Neutrophil (primary cell): ENCODE results near the gene NBAS.

Experiments
- H3K27ac ChIP-seq: fragments of 200-600 bp; sonication (generic); 2 replicates; pipeline ENCODE4 v1.5.1; 2016; ENCODE audit warnings: mild to moderate bottlenecking, moderate library complexity
- H3K27me3 ChIP-seq: fragments of 200-600 bp; sonication (generic); 2 replicates; pipeline ENCODE4 v1.6.0; 2016; ENCODE audit warnings: mild to moderate bottlenecking
- H3K36me3 ChIP-seq: fragments of 200-600 bp; sonication (generic); 2 replicates; pipeline ENCODE4 v1.5.1; 2017
- H3K4me1 ChIP-seq, 2 experiments: fragments of 200-600 bp in 1 of 2; sonication (generic) in 1 of 2; 1 replicate in 1 of 2; 2 replicates in 1 of 2; pipeline versions ENCODE4 v1.5.1 to v1.6.1; 2013 to 2016; ENCODE audit warnings: low read depth in 1 of 2, low read length in 1 of 2, mild to moderate bottlenecking in 1 of 2, moderate library complexity in 1 of 2; ENCODE audit not compliant: control insufficient read depth in 1 of 2, insufficient read depth in 1 of 2
- H3K4me3 ChIP-seq, 2 experiments: fragments of 200-600 bp in 1 of 2; sonication (generic) in 1 of 2; 1 replicate in 1 of 2; 2 replicates in 1 of 2; pipeline ENCODE4 v1.5.1; 2013 to 2016; ENCODE audit warnings: low read depth in 1 of 2, low read length in 1 of 2, mild to moderate bottlenecking in 1 of 2, moderate library complexity in 1 of 2
- H3K9me3 ChIP-seq: fragments of 200-600 bp; sonication (generic); 2 replicates; pipeline ENCODE4 v1.5.1; 2016
- CTCF ChIP-seq: fragments of 200-600 bp; sonication (generic); IDR thresholded peaks from 2 replicates; pipeline ENCODE4 v1.5.1; 2016; ENCODE audit warnings: antibody characterized with exemption

NBAS gene

DNA sequence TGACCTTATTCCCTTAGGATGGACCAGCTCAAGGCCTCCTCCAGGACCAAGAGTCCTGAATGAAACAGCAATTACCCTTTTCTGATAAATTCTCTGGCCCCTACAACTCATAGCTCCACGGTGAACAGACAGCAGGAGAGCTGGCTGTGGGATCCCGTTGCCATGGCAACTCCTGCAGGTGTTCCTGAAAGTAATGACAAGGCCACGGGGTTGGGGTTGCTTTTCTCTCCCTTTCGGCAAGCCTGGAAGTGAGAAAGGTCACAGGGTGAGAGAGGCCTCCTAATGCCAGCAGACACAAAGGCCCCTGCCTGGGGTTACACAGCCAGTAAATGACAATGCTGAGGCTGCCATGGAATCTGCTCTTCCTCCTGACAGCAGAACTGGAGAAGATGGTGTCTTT lies 403.0 kb downstream of the NBAS start:
- Histone ChIP-seq H3K9me3 (no peaks in the 10 kb centered on the region), H3K36me3 (no peaks in the 10 kb centered on the region), H3K4me1 (no peaks in the 10 kb centered on the region), H3K4me3 (no peak overlapping the region), H3K27ac (no peak overlapping the region), H3K27me3 (no peaks in the 10 kb centered on the region)
- TF ChIP-seq CTCF = no peak

DNA sequence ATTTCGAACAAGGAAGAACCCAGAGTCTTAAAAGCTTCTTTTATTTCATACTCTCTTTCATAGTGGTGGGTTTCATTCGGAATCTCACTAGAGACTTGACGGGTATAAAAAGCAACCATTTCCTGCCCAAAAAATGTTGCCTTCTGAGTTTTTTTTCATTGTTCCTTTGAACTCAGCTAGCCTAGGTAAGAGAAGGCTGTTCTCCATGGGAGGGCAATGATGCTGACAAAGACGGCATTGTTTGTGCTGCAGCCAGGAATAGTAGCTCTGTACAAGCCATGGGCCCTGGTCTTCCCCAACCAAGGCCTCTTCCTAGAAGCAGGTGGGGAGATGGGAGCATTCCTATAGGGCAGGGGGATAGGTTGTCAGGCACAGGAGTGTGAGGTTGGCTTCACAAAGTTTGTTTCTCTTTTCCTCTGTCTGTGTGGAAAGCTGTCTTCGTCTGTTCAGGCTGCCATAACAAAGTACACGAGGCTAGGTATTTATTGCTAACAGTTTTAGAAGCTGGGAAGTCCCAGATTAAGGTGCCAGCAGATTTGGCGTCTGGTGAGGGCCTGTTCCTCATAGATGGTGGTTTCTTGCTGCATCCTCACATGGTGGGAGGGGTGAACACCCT lies 405.1 kb downstream of the NBAS start:
- H3K36me3 ChIP-seq = no peaks in the 10 kb centered on the region
- no peak overlapping the region for H3K27ac ChIP-seq
- H3K27me3 ChIP-seq = no peaks in the 10 kb centered on the region
- no peaks in the 10 kb centered on the region for H3K9me3 ChIP-seq
- H3K4me3 ChIP-seq = no peak overlapping the region
- TF ChIP-seq CTCF = no peak
- H3K4me1 ChIP-seq = no peaks in the 10 kb centered on the region

- Histone ChIP-seq H3K4me1 (no peaks in the 10 kb centered on the region), H3K4me3 (no peak overlapping the region), H3K27me3 (no peaks in the 10 kb centered on the region), H3K9me3 (no peaks in the 10 kb centered on the region), H3K36me3 (no peaks in the 10 kb centered on the region), H3K27ac (no peak overlapping the region)
- no peak for TF ChIP-seq CTCF
These were observed 406.8 kb downstream of the NBAS start for GRCh38 chr2:15154297-15154696.

- Histone ChIP-seq H3K9me3 (no peaks in the 10 kb centered on the region), H3K27me3 (no peaks in the 10 kb centered on the region), H3K4me1 (no peaks in the 10 kb centered on the region), H3K36me3 (no peaks in the 10 kb centered on the region), H3K4me3 (no peak overlapping the region), H3K27ac (no peak overlapping the region)
- no peak for TF ChIP-seq CTCF
These were observed 408.8 kb downstream of the NBAS start for GRCh38 chr2:15152382-15152781.

- no peaks in the 10 kb centered on the region for H3K9me3 ChIP-seq
- H3K27me3 ChIP-seq = no peaks in the 10 kb centered on the region
- H3K4me1 ChIP-seq = no peaks in the 10 kb centered on the region
- H3K4me3 ChIP-seq = no peak overlapping the region
- no peak overlapping the region for H3K27ac ChIP-seq
- TF ChIP-seq CTCF = no peak
- H3K36me3 ChIP-seq = no peaks in the 10 kb centered on the region
These were observed 412.1 kb downstream of the NBAS start for GRCh38 chr2:15149063-15149462.

GRCh38 chr2:15147591-15147990 lies 413.5 kb downstream of the NBAS start:
- H3K27ac ChIP-seq = no peak overlapping the region
- no peaks in the 10 kb centered on the region for H3K36me3 ChIP-seq
- H3K4me1 ChIP-seq = no peaks in the 10 kb centered on the region
- H3K9me3 ChIP-seq = no peaks in the 10 kb centered on the region
- no peaks in the 10 kb centered on the region for H3K27me3 ChIP-seq
- TF ChIP-seq CTCF = no peak
- no peak overlapping the region for H3K4me3 ChIP-seq
